T-cell (primary cell): Measurements from ENCODE around the gene SRGAP2C. TPM values are rescaled to one million over a fixed set of nuclear protein-coding genes. Genes with fewer than 3 reads are reported as not detected.
"Not testable (repeated sequence)": the region's sequence is repeated elsewhere in the genome, so short reads cannot be mapped to it uniquely, and the experiment has no call there.

Experiments
- ATAC-seq, 4 experiments: fragments of 200-7000 bp in 3 of 4; fragments of 150-1000 bp in 1 of 4; cut with Tn5 transposase; replicated peaks in 1 of 4; 1 replicate in 3 of 4; 2 replicates in 1 of 4; pipeline ENCODE4 v1.10.0; 2021; ENCODE audit warnings: moderate library complexity in 3 of 4, mild to moderate bottlenecking in 2 of 4, moderate number of reproducible peaks in 1 of 4
- CTCF ChIA-PET, 2 donors: fragments of 300-600 bp; sonication (Branson Sonifier 250); formaldehyde crosslinking; loops; one replicate each; lab custom pipeline; 2022; ENCODE audit warnings: antibody characterized with exemption in 2 of 2; lab: Charles Lee
- POLR2A ChIA-PET, 2 donors: fragments of 300-600 bp; sonication (Branson Sonifier 250); formaldehyde crosslinking; loops; one replicate each; lab custom pipeline; 2022; ENCODE audit warnings: antibody characterized with exemption in 2 of 2; lab: Charles Lee
- DNase-seq, 35 experiments: peaks; one replicate each; pipeline versions ENCODE4 v3.0.0 to v3.0.0-alpha.2; 2013 to 2023
- H3K27ac ChIP-seq: one replicate; pipeline ENCODE4 v1.5.1; 2013; ENCODE audit warnings: low read length
- H3K27me3 ChIP-seq, 2 experiments: replicated peaks in 1 of 2; 1 replicate in 1 of 2; 2 replicates in 1 of 2; pipeline versions ENCODE4 v1.6.1 to v1.7.0; 2013; ENCODE audit warnings: low read length in 1 of 2, mixed read lengths in 1 of 2; ENCODE audit not compliant: control insufficient read depth in 2 of 2, insufficient read depth in 2 of 2; ENCODE audit errors: extremely low read depth in 1 of 2
- H3K36me3 ChIP-seq, 2 donors: 1 replicate in 1 of 2; 2 replicates in 1 of 2; pipeline versions ENCODE4 v1.6.1 to v1.7.0; 2013; ENCODE audit warnings: low read length in 1 of 2; ENCODE audit not compliant: control insufficient read depth in 2 of 2, insufficient read depth in 1 of 2; ENCODE audit errors: extremely low read depth in 1 of 2
- H3K4me1 ChIP-seq, 2 experiments: 1 replicate in 1 of 2; 2 replicates in 1 of 2; pipeline versions ENCODE4 v1.6.1 to v1.7.0; 2013; ENCODE audit warnings: low read length in 2 of 2, mixed read lengths in 1 of 2; ENCODE audit not compliant: insufficient read depth in 2 of 2, control insufficient read depth in 1 of 2; ENCODE audit errors: extremely low read depth in 1 of 2
- H3K4me3 ChIP-seq, 2 donors: 1 replicate in 1 of 2; 2 replicates in 1 of 2; pipeline versions ENCODE4 v1.5.1 to v1.7.0; 2013; ENCODE audit warnings: mild to moderate bottlenecking in 2 of 2, low read length in 1 of 2, moderate library complexity in 1 of 2; ENCODE audit not compliant: control insufficient read depth in 1 of 2; ENCODE audit errors: extremely low read depth in 1 of 2
- H3K9me3 ChIP-seq: 2 replicates; pipeline ENCODE4 v1.7.0; 2013
- H3K27ac Mint-ChIP-seq, 2 donors: one replicate each; pipeline ENCODE4 v1.8.0; 2020 to 2021; ENCODE audit warnings: mild to moderate bottlenecking in 2 of 2, mixed read lengths in 2 of 2
- H3K27me3 Mint-ChIP-seq, 2 donors: one replicate each; pipeline ENCODE4 v1.8.0; 2021 to 2022; ENCODE audit warnings: mixed read lengths in 2 of 2
- H3K36me3 Mint-ChIP-seq: one replicate; pipeline ENCODE4 v1.8.0; 2021; ENCODE audit warnings: mixed read lengths
- H3K4me1 Mint-ChIP-seq, 3 donors: one replicate each; pipeline ENCODE4 v1.8.0; 2020 to 2022; ENCODE audit warnings: mixed read lengths in 3 of 3, mild to moderate bottlenecking in 1 of 3
- H3K4me3 Mint-ChIP-seq, 3 donors: one replicate each; pipeline ENCODE4 v1.8.0; 2020 to 2022; ENCODE audit warnings: mild to moderate bottlenecking in 3 of 3, mixed read lengths in 3 of 3, moderate library complexity in 3 of 3
- H3K9me3 Mint-ChIP-seq, 3 donors: one replicate each; pipeline ENCODE4 v1.8.0; 2020 to 2022; ENCODE audit warnings: mixed read lengths in 3 of 3
- WGBS: methylation state at CpG from one replicate; pipeline ENCODE4 v1.1.5; 2013; ENCODE audit warnings: missing lambda C conversion rate; ENCODE audit not compliant: insufficient coverage; 5-methylcytosine and 5-hydroxymethylcytosine counted together
- total RNA-seq, 35 experiments: library from RNA in 6 of 35; stranded (reverse) in 6 of 35; fragments of 120-200 nt in 1 of 35; gene quantifications; one replicate each; pipeline versions ENCODE4 v1.2.1 to v1.2.4 and lab custom pipeline; 2013 to 2026

SRGAP2C gene
- total RNA-seq, 5 donors from 2014 or later (not counting 1 experiment from before 2014, with no cell fraction given), result 11.1 to 23.2 (median 19.1) TPM

- POLR2A ChIA-PET, CTCF ChIA-PET, H3K4me3 Mint-ChIP-seq, H3K27ac ChIP-seq, H3K36me3 Mint-ChIP-seq, H3K27me3 Mint-ChIP-seq, H3K9me3 ChIP-seq, H3K4me1 Mint-ChIP-seq, H3K9me3 Mint-ChIP-seq, H3K27ac Mint-ChIP-seq, H3K4me1 ChIP-seq, H3K36me3 ChIP-seq, H3K27me3 ChIP-seq, H3K4me3 ChIP-seq, DNase-seq, ATAC-seq: not testable (repeated sequence)
- no CpG with 5 or more reads among the region's 2 CpGs for WGBS
Observed at GRCh38 chr1:121275435-121275834, 90.7 kb downstream of the SRGAP2C start.

GRCh38 chr1:121278202-121278601, 93.4 kb downstream of the SRGAP2C start:
- H3K36me3 Mint-ChIP-seq, H3K27me3 Mint-ChIP-seq, DNase-seq, H3K9me3 ChIP-seq, H3K4me1 Mint-ChIP-seq, H3K27me3 ChIP-seq, CTCF ChIA-PET, ATAC-seq, H3K4me1 ChIP-seq, H3K27ac Mint-ChIP-seq, H3K4me3 Mint-ChIP-seq, H3K4me3 ChIP-seq, H3K27ac ChIP-seq, H3K36me3 ChIP-seq, H3K9me3 Mint-ChIP-seq, POLR2A ChIA-PET: not testable (repeated sequence)
- no CpG with 5 or more reads among the region's 3 CpGs for WGBS

DNA sequence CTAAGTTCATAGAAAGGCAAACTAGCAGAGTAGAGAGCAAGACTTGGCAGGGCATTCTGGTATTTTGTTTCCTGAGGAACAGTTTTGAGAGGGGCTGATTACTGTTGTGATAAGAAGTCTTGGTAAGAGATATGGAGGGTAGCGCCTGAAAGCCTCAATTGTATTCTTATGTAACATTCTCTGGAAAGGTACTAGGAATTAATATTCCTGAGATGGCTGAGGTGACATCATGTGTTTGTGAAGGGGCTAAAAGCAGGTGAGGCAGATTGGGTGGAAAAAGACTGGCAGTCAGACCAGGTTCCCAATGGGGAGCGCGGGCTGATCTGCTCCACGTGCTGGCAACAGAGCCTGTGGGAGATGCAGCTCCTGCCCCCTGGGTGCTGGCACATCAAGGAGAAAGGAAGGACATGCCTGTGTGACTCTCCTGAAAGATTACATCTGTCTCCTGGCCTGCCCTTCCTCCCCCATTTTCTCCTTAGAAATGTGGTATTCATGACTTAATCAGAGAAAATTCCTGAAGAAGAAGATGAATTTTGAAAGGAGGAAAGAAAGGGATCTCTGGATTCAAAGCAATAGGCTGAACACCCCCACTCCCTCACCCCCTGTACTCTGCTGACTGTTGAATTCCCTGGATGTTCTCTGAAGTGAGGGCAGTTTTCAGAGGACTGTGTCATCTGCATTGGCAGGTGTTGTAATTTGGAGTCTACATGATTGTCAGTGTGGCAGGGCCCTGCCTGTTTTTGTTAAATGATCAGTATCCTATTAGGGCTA, 94.2 kb downstream of the SRGAP2C start:
- H3K4me3 Mint-ChIP-seq, H3K4me1 Mint-ChIP-seq, H3K9me3 Mint-ChIP-seq, H3K27me3 ChIP-seq, H3K9me3 ChIP-seq, DNase-seq, H3K4me1 ChIP-seq, H3K27ac Mint-ChIP-seq, H3K36me3 Mint-ChIP-seq, ATAC-seq, H3K27me3 Mint-ChIP-seq, H3K36me3 ChIP-seq, POLR2A ChIA-PET, CTCF ChIA-PET, H3K4me3 ChIP-seq, H3K27ac ChIP-seq: not testable (repeated sequence)
- no CpG with 5 or more reads among the region's 4 CpGs for WGBS

DNA sequence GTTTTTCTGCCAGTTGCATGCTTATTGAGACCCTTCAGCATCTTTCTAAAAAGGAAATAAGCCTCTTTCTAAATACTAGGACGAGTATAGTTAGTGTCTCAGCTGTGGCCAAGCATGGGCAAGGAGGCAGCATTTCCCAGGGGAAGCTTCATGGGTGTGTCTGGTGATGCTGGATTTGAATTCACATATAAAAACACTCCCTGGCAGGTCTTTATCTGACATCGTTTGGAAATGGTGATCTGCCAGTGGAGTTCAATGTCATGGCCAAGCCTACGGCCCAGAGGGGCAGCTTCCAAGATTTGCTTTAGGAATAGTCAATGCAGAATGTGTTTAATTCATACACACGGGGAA, 94.7 kb downstream of the SRGAP2C start:
- H3K36me3 Mint-ChIP-seq, CTCF ChIA-PET, DNase-seq, H3K4me3 Mint-ChIP-seq, H3K9me3 Mint-ChIP-seq, H3K27me3 ChIP-seq, POLR2A ChIA-PET, ATAC-seq, H3K9me3 ChIP-seq, H3K4me1 ChIP-seq, H3K36me3 ChIP-seq, H3K27me3 Mint-ChIP-seq, H3K4me3 ChIP-seq, H3K27ac Mint-ChIP-seq, H3K27ac ChIP-seq, H3K4me1 Mint-ChIP-seq: not testable (repeated sequence)
- WGBS, result no CpG with 5 or more reads among the region's 4 CpGs

GRCh38 chr1:121280699-121281317, 96.0 kb downstream of the SRGAP2C start:
- H3K36me3 ChIP-seq, H3K27ac Mint-ChIP-seq, H3K27ac ChIP-seq, DNase-seq, H3K4me1 ChIP-seq, H3K4me1 Mint-ChIP-seq, H3K4me3 Mint-ChIP-seq, CTCF ChIA-PET, POLR2A ChIA-PET, H3K9me3 Mint-ChIP-seq, ATAC-seq, H3K27me3 Mint-ChIP-seq, H3K9me3 ChIP-seq, H3K4me3 ChIP-seq, H3K27me3 ChIP-seq, H3K36me3 Mint-ChIP-seq: not testable (repeated sequence)
- WGBS, result no CpG with 5 or more reads among the region's 5 CpGs

GRCh38 chr1:121281480-121281879, 96.7 kb downstream of the SRGAP2C start:
- H3K4me1 ChIP-seq, H3K27me3 ChIP-seq, CTCF ChIA-PET, H3K27ac Mint-ChIP-seq, H3K9me3 ChIP-seq, H3K27ac ChIP-seq, H3K9me3 Mint-ChIP-seq, H3K36me3 Mint-ChIP-seq, H3K27me3 Mint-ChIP-seq, ATAC-seq, H3K4me3 Mint-ChIP-seq, H3K4me3 ChIP-seq, H3K36me3 ChIP-seq, DNase-seq, POLR2A ChIA-PET, H3K4me1 Mint-ChIP-seq: not testable (repeated sequence)
- WGBS, result no CpG with 5 or more reads among the region's 2 CpGs
